ENCODE measurements around the gene CCDC148. TPM values are rescaled to one million over a fixed set of nuclear protein-coding genes. Genes with fewer than 3 reads are reported as not detected.
A peak's percentile ranks its signal among the peaks of the same experiment; 100 is the strongest.
"Not testable (repeated sequence)": the region's sequence is repeated elsewhere in the genome, so short reads cannot be mapped to it uniquely, and the experiment has no call there.

Gene CCDC148
- total and polyA plus RNA-seq, 2 experiments from 2014 or later: 0.39 to 2.1 TPM

DNA sequence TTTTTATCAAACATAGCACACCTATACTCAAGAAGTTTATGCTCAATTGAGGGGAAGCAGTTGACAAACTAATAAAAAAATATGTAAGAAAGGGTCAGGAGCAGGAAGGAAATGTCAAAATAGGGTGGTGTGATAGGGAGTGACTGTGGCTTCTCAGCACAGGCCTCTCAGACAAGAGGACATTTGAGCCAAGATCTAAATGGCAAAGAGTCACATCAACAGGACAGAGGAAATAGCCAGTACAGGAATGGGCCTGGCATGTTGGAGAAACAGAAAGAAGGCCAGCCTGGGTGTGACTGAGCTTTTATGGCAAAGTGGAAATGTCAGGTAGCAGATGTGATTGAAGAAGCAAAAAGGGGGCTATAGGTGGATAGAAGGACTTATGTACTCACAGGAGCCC is 117.0 kb downstream of the CCDC148 start:
- no peak overlapping the region for H3K4me3 ChIP-seq
- H3K4me1 ChIP-seq (ENCODE audit: low read depth): no peaks in the 10 kb centered on the region
- DNase-seq (ENCODE audit: low read depth in 1 of 2, low spot score in 1 of 2): no peak

DNA sequence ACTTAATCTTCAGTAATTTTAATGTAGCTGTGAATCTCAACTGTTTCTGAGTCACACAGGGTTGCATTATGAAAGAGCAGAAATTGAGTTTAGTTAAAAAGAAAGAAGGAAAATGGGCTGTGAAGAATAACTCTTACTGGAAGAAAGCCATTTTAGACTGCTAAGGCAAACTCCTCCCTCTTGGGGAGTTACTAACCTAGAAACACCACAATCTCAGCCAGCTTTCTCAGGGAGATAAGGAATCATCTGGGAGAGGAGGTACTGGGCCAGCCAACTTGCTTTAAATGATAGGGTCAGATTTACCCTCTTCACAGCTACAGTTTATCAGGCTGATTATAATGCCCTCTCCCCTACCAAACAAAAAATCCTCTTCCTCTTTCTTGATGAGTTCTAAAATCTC is 119.5 kb downstream of the CCDC148 start:
- Histone ChIP-seq H3K27me3 (no peaks in the 10 kb centered on the region), H3K4me3 (no peak overlapping the region), H3K4me1 (ENCODE audit: low read depth) (no peaks in the 10 kb centered on the region), H3K9me3 (ENCODE audit: low read depth) (no peaks in the 10 kb centered on the region), H3K36me3 (no peaks in the 10 kb centered on the region), H3K27ac (no peak overlapping the region)
- no peak for DNase-seq (ENCODE audit: low read depth in 1 of 2, low spot score in 1 of 2)
- TF ChIP-seq, protein P1, sequence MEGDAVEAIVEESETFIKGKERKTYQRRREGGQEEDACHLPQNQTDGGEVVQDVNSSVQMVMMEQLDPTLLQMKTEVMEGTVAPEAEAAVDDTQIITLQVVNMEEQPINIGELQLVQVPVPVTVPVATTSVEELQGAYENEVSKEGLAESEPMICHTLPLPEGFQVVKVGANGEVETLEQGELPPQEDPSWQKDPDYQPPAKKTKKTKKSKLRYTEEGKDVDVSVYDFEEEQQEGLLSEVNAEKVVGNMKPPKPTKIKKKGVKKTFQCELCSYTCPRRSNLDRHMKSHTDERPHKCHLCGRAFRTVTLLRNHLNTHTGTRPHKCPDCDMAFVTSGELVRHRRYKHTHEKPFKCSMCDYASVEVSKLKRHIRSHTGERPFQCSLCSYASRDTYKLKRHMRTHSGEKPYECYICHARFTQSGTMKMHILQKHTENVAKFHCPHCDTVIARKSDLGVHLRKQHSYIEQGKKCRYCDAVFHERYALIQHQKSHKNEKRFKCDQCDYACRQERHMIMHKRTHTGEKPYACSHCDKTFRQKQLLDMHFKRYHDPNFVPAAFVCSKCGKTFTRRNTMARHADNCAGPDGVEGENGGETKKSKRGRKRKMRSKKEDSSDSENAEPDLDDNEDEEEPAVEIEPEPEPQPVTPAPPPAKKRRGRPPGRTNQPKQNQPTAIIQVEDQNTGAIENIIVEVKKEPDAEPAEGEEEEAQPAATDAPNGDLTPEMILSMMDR (IDR thresholded peaks at IDR 0.05; ENCODE audit: low read depth, low read length): no peak

More for the DNA sequence above, 117.0 kb downstream of the CCDC148 start:
- TF ChIP-seq, protein P1 (IDR thresholded peaks at IDR 0.05; ENCODE audit: low read depth, low read length): no peak
- H3K27ac ChIP-seq: no peak overlapping the region
- H3K9me3 ChIP-seq (ENCODE audit: low read depth): no peaks in the 10 kb centered on the region
- H3K36me3 ChIP-seq: no peaks in the 10 kb centered on the region
- no peaks in the 10 kb centered on the region for H3K27me3 ChIP-seq

DNA sequence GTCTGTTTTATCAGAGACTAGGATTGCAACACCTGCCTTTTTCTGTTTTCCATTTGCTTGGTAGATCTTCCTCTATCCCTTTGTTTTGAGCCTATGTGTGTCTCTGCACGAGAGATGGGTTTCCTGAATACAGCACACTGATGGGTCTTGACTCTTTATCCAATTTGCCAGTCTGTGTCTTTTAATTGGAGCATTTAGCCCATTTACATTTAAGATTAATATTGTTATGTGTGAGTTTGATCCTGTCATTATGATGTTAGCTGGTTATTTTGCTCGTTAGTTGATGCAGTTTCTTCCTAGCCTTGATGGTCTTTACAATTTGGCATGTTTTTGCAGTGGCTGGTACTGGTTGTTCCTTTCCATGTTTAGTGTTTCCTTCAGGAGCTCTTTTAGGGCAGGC is 124.8 kb downstream of the CCDC148 start:
- not testable (repeated sequence) for H3K4me1 ChIP-seq (ENCODE audit: low read depth); H3K27me3 ChIP-seq; H3K36me3 ChIP-seq; H3K4me3 ChIP-seq; H3K9me3 ChIP-seq (ENCODE audit: low read depth); H3K27ac ChIP-seq; DNase-seq (ENCODE audit: low read depth in 1 of 2, low spot score in 1 of 2)

DNA sequence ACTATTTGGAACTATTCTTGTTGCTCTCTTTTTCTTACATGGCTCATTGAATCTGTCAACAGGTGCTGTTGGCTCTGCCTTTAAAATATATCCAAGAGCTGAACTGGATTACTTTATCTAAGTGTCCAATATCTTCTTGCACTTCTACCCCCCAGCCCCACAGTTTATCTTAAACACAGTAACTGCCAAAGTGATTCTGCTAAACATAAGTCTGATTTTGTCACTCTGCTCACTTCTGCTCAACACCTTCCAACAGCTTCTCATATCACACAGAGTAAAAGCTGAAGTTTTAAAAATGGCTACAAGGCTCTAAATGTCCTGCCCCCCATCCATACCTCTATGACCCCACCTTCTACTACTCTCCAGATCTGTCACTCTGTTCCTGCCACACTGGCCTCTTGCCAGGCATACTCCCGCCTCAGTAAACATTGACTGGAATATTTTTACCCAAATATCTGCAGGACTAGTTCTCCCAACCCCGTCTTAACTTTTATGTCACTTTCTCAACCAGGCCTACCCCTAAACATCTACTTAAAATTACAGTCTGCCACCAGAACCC is 130.7 kb downstream of the CCDC148 start:
- Histone ChIP-seq H3K27me3 (no peaks in the 10 kb centered on the region), H3K9me3 (ENCODE audit: low read depth) (no peaks in the 10 kb centered on the region), H3K4me3 (no peak overlapping the region), H3K27ac (peak overlapping the region; percentile 8), H3K36me3 (no peaks in the 10 kb centered on the region), H3K4me1 (ENCODE audit: low read depth) (peaks cover 11% of the 10 kb centered on the region)
- peak in 1 of 2 donors; percentile 60 for DNase-seq (ENCODE audit: low read depth in 1 of 2, low spot score in 1 of 2)
- TF ChIP-seq, protein P1 (IDR thresholded peaks at IDR 0.05; ENCODE audit: low read depth, low read length): no peak

DNA sequence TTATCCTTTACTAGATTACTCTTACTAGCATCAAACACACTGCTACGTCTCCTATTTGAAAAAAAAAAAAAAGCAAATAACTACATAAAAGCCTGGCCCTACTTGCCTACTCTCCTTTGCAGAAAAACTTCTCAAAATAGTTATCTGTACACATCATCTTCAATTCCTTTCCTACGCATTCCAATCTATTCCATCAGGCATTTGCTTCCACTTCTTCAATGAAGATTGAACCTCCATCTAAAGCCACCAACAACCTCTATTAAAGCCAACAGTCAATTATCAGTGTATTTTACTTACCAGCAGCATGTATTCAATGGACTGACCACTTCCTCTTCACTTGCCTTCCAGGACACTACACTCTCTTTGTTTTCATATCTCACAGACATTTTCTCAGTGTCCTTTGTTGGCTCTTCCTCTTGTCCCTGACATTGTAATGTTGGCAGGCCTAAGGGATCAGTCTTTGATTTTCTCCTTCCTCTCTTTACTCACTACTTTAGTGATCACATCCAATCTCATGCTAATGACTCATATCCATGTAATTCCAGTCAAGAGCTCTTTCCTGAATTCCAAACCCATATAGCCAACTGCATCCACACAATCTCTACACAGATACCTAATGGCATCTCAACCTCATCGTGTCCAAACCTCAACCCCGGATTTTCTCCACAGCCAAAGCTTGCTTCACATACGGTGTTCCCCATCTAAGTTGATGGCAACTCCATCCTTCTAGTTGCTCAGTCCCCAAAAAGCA is 131.3 kb downstream of the CCDC148 start:
- no peaks in the 10 kb centered on the region for H3K36me3 ChIP-seq
- DNase-seq (ENCODE audit: low read depth in 1 of 2, low spot score in 1 of 2): no peak
- no peaks in the 10 kb centered on the region for H3K9me3 ChIP-seq (ENCODE audit: low read depth)
- H3K27ac ChIP-seq: peak overlapping the region; percentile 8
- TF ChIP-seq, protein P1 (IDR thresholded peaks at IDR 0.05; ENCODE audit: low read depth, low read length): no peak
- H3K4me1 ChIP-seq (ENCODE audit: low read depth): peaks cover 11% of the 10 kb centered on the region
- no peaks in the 10 kb centered on the region for H3K27me3 ChIP-seq
- no peak overlapping the region for H3K4me3 ChIP-seq

DNA sequence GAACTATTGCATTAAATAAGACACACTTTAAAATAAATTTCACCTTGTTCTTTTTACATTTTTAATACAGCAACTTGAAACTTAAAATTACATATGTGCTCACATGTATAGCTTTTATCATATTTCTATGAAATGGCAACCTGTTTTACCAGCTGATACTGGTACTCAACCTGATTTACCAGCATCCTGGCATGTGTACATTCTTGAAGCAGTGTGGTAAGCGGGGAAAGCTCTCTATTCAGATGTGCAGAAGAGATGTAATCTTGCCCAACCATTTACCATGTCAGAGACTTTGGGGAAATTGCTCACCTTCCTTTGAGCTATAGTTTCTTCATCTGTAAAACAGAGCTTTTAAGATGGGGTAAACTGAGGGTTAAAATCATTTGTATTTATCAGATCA is 133.2 kb downstream of the CCDC148 start:
- no peaks in the 10 kb centered on the region for H3K9me3 ChIP-seq (ENCODE audit: low read depth)
- H3K4me3 ChIP-seq: no peak overlapping the region
- TF ChIP-seq, protein P1 (IDR thresholded peaks at IDR 0.05; ENCODE audit: low read depth, low read length): no peak
- peaks cover 11% of the 10 kb centered on the region for H3K4me1 ChIP-seq (ENCODE audit: low read depth)
- H3K27ac ChIP-seq: no peak overlapping the region
- no peaks in the 10 kb centered on the region for H3K36me3 ChIP-seq
- no peak for DNase-seq (ENCODE audit: low read depth in 1 of 2, low spot score in 1 of 2)
- H3K27me3 ChIP-seq: no peaks in the 10 kb centered on the region

Measured in cardiac muscle cell (in vitro differentiated cells and primary cell).